Keratinocyte (primary cell): Measurements from ENCODE around the gene B4GALT4. TPM values are rescaled to one million over a fixed set of nuclear protein-coding genes. Genes with fewer than 3 reads are reported as not detected.

Experiments
- DNase-seq: peaks from one replicate; pipeline ENCODE4 v3.0.0-alpha.2; 2011; ENCODE audit warnings: low read depth, missing footprints, low spot score
- FAIRE-seq: peaks from 2 replicates; lab custom pipeline; 2011; peaks lifted over from hg19 to GRCh38; lab: Jason Lieb, UNC
- H2AFZ ChIP-seq: 2 replicates; pipeline ENCODE4 v1.6.0; 2012; ENCODE audit warnings: low read length, control low read depth, inconsistent platforms; ENCODE audit not compliant: control insufficient read depth
- H3K27ac ChIP-seq: 2 replicates; pipeline ENCODE4 v1.5.1; 2011; ENCODE audit warnings: low read length; ENCODE audit not compliant: control insufficient read depth, insufficient read depth
- H3K27me3 ChIP-seq: 3 replicates; pipeline ENCODE4 v1.6.0; 2011; ENCODE audit warnings: low read length; ENCODE audit not compliant: control insufficient read depth, insufficient read depth; ENCODE audit errors: extremely low read depth
- H3K36me3 ChIP-seq, 2 experiments: 2 replicates in 1 of 2; 3 replicates in 1 of 2; pipeline ENCODE4 v1.5.1; 2011; ENCODE audit warnings: low read length in 2 of 2, mild to moderate bottlenecking in 1 of 2; ENCODE audit not compliant: control insufficient read depth in 2 of 2, insufficient read depth in 2 of 2; ENCODE audit errors: extremely low read depth in 1 of 2
- H3K4me1 ChIP-seq: 3 replicates; pipeline ENCODE4 v1.5.1; 2011; ENCODE audit warnings: low read length; ENCODE audit not compliant: control insufficient read depth, insufficient read depth; ENCODE audit errors: extremely low read depth
- H3K4me2 ChIP-seq: 3 replicates; pipeline ENCODE4 v1.6.0; 2011; ENCODE audit warnings: low read depth, low read length; ENCODE audit not compliant: control insufficient read depth, insufficient read depth; ENCODE audit errors: extremely low read depth
- H3K4me3 ChIP-seq, 3 experiments: fragments of 200-600 bp in 1 of 3; sonication (generic) in 1 of 3; 2 replicates in 2 of 3; 3 replicates in 1 of 3; pipeline ENCODE4 v1.5.1; 2011 to 2016; ENCODE audit warnings: low read length in 3 of 3, mild to moderate bottlenecking in 3 of 3, control low read depth in 2 of 3, inconsistent platforms in 1 of 3, low read depth in 1 of 3, mixed read lengths in 1 of 3, mixed run types in 1 of 3, moderate library complexity in 1 of 3; ENCODE audit not compliant: control insufficient read depth in 2 of 3, insufficient read depth in 2 of 3; ENCODE audit errors: extremely low read depth in 1 of 3
- H3K79me2 ChIP-seq: 2 replicates; pipeline ENCODE4 v1.6.0; 2012; ENCODE audit warnings: low read length; ENCODE audit not compliant: control insufficient read depth, insufficient read depth
- H3K9ac ChIP-seq: 3 replicates; pipeline ENCODE4 v1.6.0; 2011; ENCODE audit warnings: low read length; ENCODE audit not compliant: control insufficient read depth, insufficient read depth; ENCODE audit errors: extremely low read depth
- H3K9me1 ChIP-seq: 3 replicates; pipeline ENCODE4 v1.6.0; 2011; ENCODE audit warnings: low read length; ENCODE audit not compliant: control insufficient read depth, insufficient read depth; ENCODE audit errors: extremely low read depth
- H3K9me3 ChIP-seq: 2 replicates; pipeline ENCODE4 v1.5.1; 2012; ENCODE audit warnings: low read depth, low read length; ENCODE audit not compliant: control insufficient read depth
- H4K20me1 ChIP-seq: 3 replicates; pipeline ENCODE4 v1.6.0; 2011; ENCODE audit warnings: low read length; ENCODE audit not compliant: control insufficient read depth, insufficient read depth; ENCODE audit errors: extremely low read depth
- EZH2 ChIP-seq: IDR thresholded peaks from one replicate; pipeline ENCODE4 v1.6.1; 2012; ENCODE audit warnings: inconsistent platforms, mild to moderate bottlenecking, low read length, moderate library complexity
- dilution Hi-C: fragments of 300-500 bp; cut with MboI; formaldehyde crosslinking; loops from one replicate; pipeline ENCODE4 v1.7.0; 2020; ENCODE audit warnings: low sequenced_read_pairs; ENCODE audit not compliant: extremely low pct_ligation_motif_present
- polyA plus RNA-seq, 5 experiments: library from polyadenylated mRNA; depleted of rRNA in 3 of 5; stranded (reverse) in 3 of 5; stranded (forward) in 1 of 5; unstranded in 1 of 5; fragments of >200 nt; gene quantifications; 1 replicate in 1 of 5; 2 replicates in 3 of 5; 3 replicates in 1 of 5; pipeline versions ENCODE4 v1.2.1 to v1.2.3, GENCODE V29; 2011 to 2012; ENCODE audit warnings: missing spikeins in 2 of 5, low read depth in 1 of 5, low replicate concordance in 1 of 5
- TF ChIP-seq, protein P1 (sequence below), 3 experiments: IDR thresholded peaks in 1 of 3; conservative IDR thresholded peaks in 1 of 3; optimal IDR thresholded peaks in 1 of 3; 2 replicates in 2 of 3; 3 replicates in 1 of 3; pipeline versions ENCODE3 to v1.5.1; 2011; ENCODE audit warnings: low read length in 3 of 3, mild to moderate bottlenecking in 3 of 3, moderate library complexity in 2 of 3, control low read depth in 1 of 3, inconsistent platforms in 1 of 3; ENCODE audit not compliant: insufficient read depth in 2 of 3; ENCODE audit errors: extremely low read depth in 1 of 3

B4GALT4 gene
- polyA plus RNA-seq, 1 donor (not counting 4 experiments of a cell fraction or from before 2014, with no cell fraction given), result 43.3 TPM

DNA sequence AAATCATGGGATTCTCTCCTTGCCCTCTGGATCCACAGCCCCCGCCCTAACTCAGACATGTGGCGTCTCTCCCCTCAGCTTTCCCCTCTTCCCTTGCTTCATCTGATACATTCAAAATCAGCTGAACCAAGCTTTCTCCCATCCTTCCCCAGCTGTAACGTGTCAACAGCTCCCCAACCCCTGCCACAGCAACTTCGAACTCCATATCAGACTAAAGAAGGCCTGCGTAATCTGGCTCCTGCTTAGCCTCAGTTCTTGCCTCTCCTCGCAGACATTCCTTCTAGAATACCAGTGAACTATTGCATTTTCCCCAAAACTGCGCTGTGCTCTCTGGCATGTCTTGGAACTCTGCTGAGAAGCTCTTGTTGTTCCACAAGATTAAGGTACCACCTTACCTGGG is 18.3 kb downstream of the B4GALT4 start:
- Histone ChIP-seq H3K36me3 (peaks cover 26 to 33% of the 10 kb centered on the region in 2 experiments), H3K9me1 (no peaks in the 10 kb centered on the region), H3K79me2 (no peaks in the 10 kb centered on the region), H3K27ac (no peak overlapping the region), H4K20me1 (no peaks in the 10 kb centered on the region), H3K27me3 (no peaks in the 10 kb centered on the region), H3K4me3 (no peak overlapping the region), H2AFZ (no peak overlapping the region), H3K9me3 (no peaks in the 10 kb centered on the region), H3K4me1 (no peaks in the 10 kb centered on the region), H3K4me2 (no peak overlapping the region), H3K9ac (no peak overlapping the region)
- TF ChIP-seq, protein P1, sequence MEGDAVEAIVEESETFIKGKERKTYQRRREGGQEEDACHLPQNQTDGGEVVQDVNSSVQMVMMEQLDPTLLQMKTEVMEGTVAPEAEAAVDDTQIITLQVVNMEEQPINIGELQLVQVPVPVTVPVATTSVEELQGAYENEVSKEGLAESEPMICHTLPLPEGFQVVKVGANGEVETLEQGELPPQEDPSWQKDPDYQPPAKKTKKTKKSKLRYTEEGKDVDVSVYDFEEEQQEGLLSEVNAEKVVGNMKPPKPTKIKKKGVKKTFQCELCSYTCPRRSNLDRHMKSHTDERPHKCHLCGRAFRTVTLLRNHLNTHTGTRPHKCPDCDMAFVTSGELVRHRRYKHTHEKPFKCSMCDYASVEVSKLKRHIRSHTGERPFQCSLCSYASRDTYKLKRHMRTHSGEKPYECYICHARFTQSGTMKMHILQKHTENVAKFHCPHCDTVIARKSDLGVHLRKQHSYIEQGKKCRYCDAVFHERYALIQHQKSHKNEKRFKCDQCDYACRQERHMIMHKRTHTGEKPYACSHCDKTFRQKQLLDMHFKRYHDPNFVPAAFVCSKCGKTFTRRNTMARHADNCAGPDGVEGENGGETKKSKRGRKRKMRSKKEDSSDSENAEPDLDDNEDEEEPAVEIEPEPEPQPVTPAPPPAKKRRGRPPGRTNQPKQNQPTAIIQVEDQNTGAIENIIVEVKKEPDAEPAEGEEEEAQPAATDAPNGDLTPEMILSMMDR (optimal IDR thresholded peaks at IDR 0.05 in 1 of 3, IDR thresholded peaks at IDR 0.05 in 1 of 3, conservative IDR thresholded peaks at IDR 0.05 in 1 of 3; ENCODE audit: extremely low read depth in 1 of 3, insufficient read depth in 2 of 3, low read length in 3 of 3), result no peak
- no peak for TF ChIP-seq EZH2
- FAIRE-seq, result no peak
- dilution Hi-C loops, result no loop called here
- DNase-seq, result no peak

DNA sequence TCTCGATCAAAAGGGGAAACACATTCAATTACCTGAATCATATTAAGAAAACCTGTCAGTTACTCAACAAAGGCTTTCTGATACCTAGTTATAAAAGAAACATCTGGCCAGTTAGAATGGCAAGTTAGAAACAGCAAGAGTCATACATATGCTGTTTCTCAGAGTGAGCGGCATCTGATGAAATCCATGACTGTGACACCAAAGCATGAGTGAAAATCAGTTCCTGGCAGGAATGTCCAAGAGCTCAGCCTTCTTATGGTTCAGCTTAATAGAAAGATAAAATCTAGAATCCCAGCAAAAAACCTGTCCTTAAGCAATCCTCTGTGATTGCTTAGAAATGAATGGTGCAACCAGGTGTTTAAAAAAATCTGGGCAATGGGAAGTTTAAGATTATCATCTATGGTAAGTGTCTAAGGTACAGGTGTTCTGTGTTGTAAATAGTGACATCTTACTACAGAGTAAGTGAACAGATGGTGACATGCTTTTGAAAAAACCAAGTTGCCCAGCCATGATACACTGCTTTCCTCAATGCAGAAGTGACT is 18.8 kb downstream of the B4GALT4 start:
- FAIRE-seq (no peak), DNase-seq (no peak)
- peaks cover 31 to 36% of the 10 kb centered on the region in 2 experiments for H3K36me3 ChIP-seq
- no peak overlapping the region for H3K9ac ChIP-seq
- H3K4me1 ChIP-seq, result no peaks in the 10 kb centered on the region
- no peaks in the 10 kb centered on the region for H3K9me1 ChIP-seq
- H3K4me2 ChIP-seq, result no peak overlapping the region
- no peaks in the 10 kb centered on the region for H3K27me3 ChIP-seq
- H2AFZ ChIP-seq, result no peak overlapping the region
- no peaks in the 10 kb centered on the region for H3K79me2 ChIP-seq
- dilution Hi-C loops, result no loop called here
- no peak overlapping the region for H3K4me3 ChIP-seq
- H4K20me1 ChIP-seq, result no peaks in the 10 kb centered on the region
- H3K9me3 ChIP-seq, result no peaks in the 10 kb centered on the region
- no peak overlapping the region for H3K27ac ChIP-seq
- TF ChIP-seq, protein P1 (optimal IDR thresholded peaks at IDR 0.05 in 1 of 3, IDR thresholded peaks at IDR 0.05 in 1 of 3, conservative IDR thresholded peaks at IDR 0.05 in 1 of 3; ENCODE audit: extremely low read depth in 1 of 3, insufficient read depth in 2 of 3, low read length in 3 of 3), result no peak
- no peak for TF ChIP-seq EZH2
